Ectodermal cell (in vitro differentiated cells): ENCODE results near the gene AURKAIP1.
A peak's percentile ranks its signal among the peaks of the same experiment; 100 is the strongest.

Source experiments
- H3K27ac ChIP-seq: 2 replicates; pipeline ENCODE4 v1.7.0; 2013; ENCODE audit warnings: mild to moderate bottlenecking, low read depth, low read length; ENCODE audit not compliant: insufficient read depth, poor library complexity, severe bottlenecking
- H3K27me3 ChIP-seq: 2 replicates; pipeline ENCODE4 v1.7.0; 2013; ENCODE audit warnings: mild to moderate bottlenecking, low read length; ENCODE audit not compliant: insufficient read depth, control insufficient read depth, poor library complexity, severe bottlenecking
- H3K36me3 ChIP-seq: one replicate; pipeline ENCODE4 v1.7.0; 2013; ENCODE audit warnings: low read length; ENCODE audit not compliant: control insufficient read depth, insufficient read depth
- H3K4me1 ChIP-seq: one replicate; pipeline ENCODE4 v1.7.0; 2013; ENCODE audit warnings: low read length; ENCODE audit not compliant: control insufficient read depth, insufficient read depth
- H3K4me3 ChIP-seq: 2 replicates; pipeline ENCODE4 v1.7.0; 2013; ENCODE audit warnings: low read depth, low read length, control low read depth; ENCODE audit not compliant: insufficient read depth
- H3K9me3 ChIP-seq: 2 replicates; pipeline ENCODE4 v1.7.0; 2013; ENCODE audit warnings: mild to moderate bottlenecking, low read length, moderate library complexity; ENCODE audit not compliant: control insufficient read depth
- WGBS, 2 experiments: methylation state at CpG; one replicate each; pipeline ENCODE4 v1.1.7; 2013; ENCODE audit warnings: missing lambda C conversion rate in 2 of 2; 5-methylcytosine and 5-hydroxymethylcytosine counted together

The AURKAIP1 gene

GRCh38 chr1:1361233-1361981, 13.6 kb downstream of the AURKAIP1 start:
- H3K27me3 ChIP-seq = no peaks in the 10 kb centered on the region
- 77 to 80% methylated on average over 34 to 35 of the region's 35 CpGs for WGBS, 2 experiments
- H3K4me1 ChIP-seq = peaks cover 48% of the 10 kb centered on the region
- H3K4me3 ChIP-seq = no peak overlapping the region
- H3K27ac ChIP-seq = no peak overlapping the region
- H3K36me3 ChIP-seq = no peaks in the 10 kb centered on the region
- H3K9me3 ChIP-seq = peaks cover 5% of the 10 kb centered on the region

DNA sequence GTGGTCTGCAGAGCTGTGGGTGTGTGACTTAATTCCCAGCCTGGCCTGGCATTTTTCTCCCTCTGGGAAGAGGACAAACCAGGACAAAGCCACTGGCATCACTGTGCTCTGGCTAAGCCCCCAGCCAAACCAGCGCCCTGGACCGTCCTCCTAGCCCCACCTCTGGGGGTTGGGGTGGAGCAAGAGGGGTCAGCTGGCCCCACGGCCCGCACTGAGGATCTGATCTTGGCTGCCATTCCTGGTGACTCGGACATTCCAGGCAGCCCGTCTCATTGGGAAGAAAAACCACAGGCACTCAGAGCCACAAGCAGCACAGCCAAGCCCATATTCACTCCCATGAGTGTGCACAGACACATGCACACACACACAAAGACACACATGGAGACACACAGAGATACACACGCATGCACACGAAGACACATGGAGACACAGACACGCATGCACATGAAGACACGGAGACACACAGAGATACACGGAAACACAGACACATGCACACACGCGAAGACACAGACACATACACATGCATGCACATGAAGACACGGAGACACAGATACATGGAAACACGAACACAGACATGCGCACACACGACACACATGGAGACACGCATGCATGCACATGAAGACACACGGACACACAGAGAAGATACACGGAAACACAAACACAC, 14.4 kb downstream of the AURKAIP1 start:
- Histone ChIP-seq H3K4me3 (no peak overlapping the region), H3K9me3 (no peaks in the 10 kb centered on the region), H3K4me1 (peaks cover 48% of the 10 kb centered on the region), H3K27me3 (no peaks in the 10 kb centered on the region), H3K36me3 (no peaks in the 10 kb centered on the region), H3K27ac (peak overlapping the region; percentile 88)
- WGBS, 2 experiments = 78 to 82% methylated on average over 20 of the region's 20 CpGs

- peaks cover 48% of the 10 kb centered on the region for H3K4me1 ChIP-seq
- peak overlapping the region; percentile 88 for H3K27ac ChIP-seq
- no peaks in the 10 kb centered on the region for H3K27me3 ChIP-seq
- WGBS, 2 experiments = 67 to 70% methylated on average over 28 of the region's 28 CpGs
- no peaks in the 10 kb centered on the region for H3K9me3 ChIP-seq
- no peak overlapping the region for H3K4me3 ChIP-seq
- H3K36me3 ChIP-seq = no peaks in the 10 kb centered on the region
Observed at GRCh38 chr1:1359664-1360468, 15.1 kb downstream of the AURKAIP1 start.

- H3K4me3 ChIP-seq = no peak overlapping the region
- peaks cover 48% of the 10 kb centered on the region for H3K4me1 ChIP-seq
- 88 to 93% methylated on average over 6 of the region's 6 CpGs for WGBS, 2 experiments
- H3K9me3 ChIP-seq = no peaks in the 10 kb centered on the region
- peak overlapping the region; percentile 88 for H3K27ac ChIP-seq
- no peaks in the 10 kb centered on the region for H3K27me3 ChIP-seq
- H3K36me3 ChIP-seq = no peaks in the 10 kb centered on the region
Observed at GRCh38 chr1:1359308-1359663, 15.7 kb downstream of the AURKAIP1 start.

GRCh38 chr1:1358433-1359271, 16.4 kb downstream of the AURKAIP1 start, which contains the start of gene MXRA8:
Gene MXRA8, minus strand, starts transcription at chr1:1358555. Its CDS starts 51 bp downstream, at chr1:1358504.
- Histone ChIP-seq H3K4me1 (peaks cover 54% of the 10 kb centered on the region), H3K27ac (peak within 1 kb of the TSS; percentile 88), H3K9me3 (no peaks in the 10 kb centered on the region), H3K27me3 (no peaks in the 10 kb centered on the region), H3K36me3 (no peaks in the 10 kb centered on the region), H3K4me3 (peak within 1 kb of the TSS; percentile 45)
- WGBS, 2 experiments = 41% methylated on average over 29 of the region's 29 CpGs

DNA sequence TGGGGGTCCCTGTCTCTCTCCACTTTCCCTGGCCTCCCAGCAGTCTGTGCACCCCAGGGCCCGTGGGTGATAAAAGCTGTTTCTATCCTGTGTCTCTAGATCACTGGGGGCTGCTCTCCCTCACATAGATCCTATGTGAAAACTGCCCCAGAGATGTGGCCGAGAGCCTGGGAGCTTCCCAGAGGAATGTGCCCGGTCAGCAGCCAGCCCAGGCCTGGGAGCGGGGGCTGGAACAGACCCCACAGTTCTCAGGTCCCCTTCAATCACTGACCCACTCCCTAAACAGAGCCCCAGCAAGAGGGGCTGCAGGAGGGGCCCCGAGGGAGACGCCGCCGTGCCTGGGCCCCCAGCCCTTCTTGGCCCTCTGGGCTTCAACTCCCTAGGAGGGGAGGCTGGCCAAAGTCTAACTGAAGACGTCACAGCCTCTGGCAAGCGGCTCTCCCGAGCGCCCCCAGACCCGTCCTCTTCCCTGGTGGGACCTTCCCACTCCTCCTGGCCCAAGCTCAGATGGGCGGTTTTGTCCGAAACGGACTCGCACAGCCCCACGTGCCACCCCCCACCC, 17.1 kb downstream of the AURKAIP1 start:
- Histone ChIP-seq H3K27ac (peak overlapping the region; percentile 76), H3K4me1 (peaks cover 59% of the 10 kb centered on the region), H3K4me3 (peak overlapping the region; percentile 45), H3K9me3 (no peaks in the 10 kb centered on the region), H3K27me3 (no peaks in the 10 kb centered on the region), H3K36me3 (no peaks in the 10 kb centered on the region)
- 25% methylated on average over 17 of the region's 18 CpGs for WGBS, 2 experiments

DNA sequence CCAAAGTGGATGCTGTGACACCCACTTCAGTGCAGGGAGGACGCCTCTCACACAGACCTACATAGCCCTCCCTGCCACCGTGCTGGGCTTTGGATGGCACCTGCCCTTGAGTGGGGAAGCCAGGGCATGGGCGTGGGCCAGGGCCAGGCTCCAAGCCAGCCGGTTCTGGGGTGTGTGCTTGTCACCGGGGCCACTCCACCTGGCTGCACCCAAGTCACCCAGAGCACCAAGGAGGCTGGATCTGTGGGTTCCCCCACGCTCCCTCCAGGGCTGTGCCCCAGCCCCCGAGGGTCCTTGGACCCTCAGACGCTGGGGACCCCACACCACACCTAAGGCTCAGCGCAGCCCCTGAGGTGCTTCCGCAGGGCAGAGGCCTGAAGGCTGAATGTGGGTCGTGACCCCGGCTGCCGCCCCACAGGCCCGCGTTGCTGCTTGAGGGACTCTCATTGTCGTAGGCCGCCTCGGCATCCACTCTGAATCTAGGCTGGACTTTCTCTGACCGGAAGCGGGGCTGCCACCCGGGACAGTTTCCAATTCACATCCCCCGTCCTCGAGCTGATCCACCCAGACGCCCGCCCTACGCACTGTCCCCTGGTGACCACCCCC, 18.1 kb downstream of the AURKAIP1 start:
- WGBS, 2 experiments = 71 to 73% methylated on average over 26 of the region's 26 CpGs
- Histone ChIP-seq H3K36me3 (no peaks in the 10 kb centered on the region), H3K9me3 (no peaks in the 10 kb centered on the region), H3K27me3 (no peaks in the 10 kb centered on the region), H3K27ac (no peak overlapping the region), H3K4me1 (peaks cover 64% of the 10 kb centered on the region), H3K4me3 (peak overlapping the region; percentile 45)

DNA sequence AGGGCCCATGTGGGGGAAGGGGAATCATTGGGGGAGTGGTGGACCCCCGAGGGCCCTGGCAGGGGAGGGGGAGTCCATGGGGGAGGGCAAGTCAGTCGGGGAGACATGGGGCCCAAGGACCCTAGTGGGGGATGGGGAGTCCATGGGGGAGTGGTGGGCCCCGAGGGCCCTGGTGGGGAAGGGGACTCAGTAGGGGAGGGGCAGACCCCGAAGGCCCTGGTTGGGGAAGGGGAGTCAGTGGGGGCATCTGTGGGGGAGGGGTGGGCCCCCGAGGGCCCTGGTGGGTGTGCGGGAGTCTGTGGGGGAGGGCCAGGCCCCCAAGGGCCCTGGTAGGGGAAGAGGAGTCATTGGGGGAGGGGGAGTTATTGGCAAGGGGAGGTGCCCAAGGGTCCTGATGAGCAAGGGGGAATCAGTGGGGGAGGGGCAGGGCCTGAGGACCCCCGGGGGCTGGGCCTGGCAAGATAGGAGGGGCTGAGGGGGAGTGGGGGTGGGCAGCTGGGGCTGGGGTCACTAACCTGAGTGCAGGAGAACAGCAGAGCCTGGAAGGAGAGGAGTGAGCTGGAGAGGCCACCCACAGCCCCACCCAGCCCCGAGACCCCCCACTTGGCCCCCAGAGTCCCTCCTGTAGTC, 18.7 kb downstream of the AURKAIP1 start:
- H3K9me3 ChIP-seq = no peaks in the 10 kb centered on the region
- H3K4me1 ChIP-seq = peaks cover 63% of the 10 kb centered on the region
- no peak overlapping the region for H3K4me3 ChIP-seq
- no peaks in the 10 kb centered on the region for H3K27me3 ChIP-seq
- 88 to 89% methylated on average over 8 of the region's 8 CpGs for WGBS, 2 experiments
- H3K36me3 ChIP-seq = no peaks in the 10 kb centered on the region
- H3K27ac ChIP-seq = no peak overlapping the region

- no peaks in the 10 kb centered on the region for H3K27me3 ChIP-seq
- no peak overlapping the region for H3K27ac ChIP-seq
- H3K4me1 ChIP-seq = peaks cover 55% of the 10 kb centered on the region
- no peaks in the 10 kb centered on the region for H3K9me3 ChIP-seq
- no peak overlapping the region for H3K4me3 ChIP-seq
- 91 to 95% methylated on average over 44 to 52 of the region's 52 CpGs for WGBS, 2 experiments
- H3K36me3 ChIP-seq = no peaks in the 10 kb centered on the region
Observed at GRCh38 chr1:1355416-1355815, 19.6 kb downstream of the AURKAIP1 start.
